ENCODE data around the gene SEC14L5. TPM values are rescaled to one million over a fixed set of nuclear protein-coding genes. Genes with fewer than 3 reads are reported as not detected.

Gene SEC14L5
- total RNA-seq, 1 donor from 2014 or later: not detected

DNA sequence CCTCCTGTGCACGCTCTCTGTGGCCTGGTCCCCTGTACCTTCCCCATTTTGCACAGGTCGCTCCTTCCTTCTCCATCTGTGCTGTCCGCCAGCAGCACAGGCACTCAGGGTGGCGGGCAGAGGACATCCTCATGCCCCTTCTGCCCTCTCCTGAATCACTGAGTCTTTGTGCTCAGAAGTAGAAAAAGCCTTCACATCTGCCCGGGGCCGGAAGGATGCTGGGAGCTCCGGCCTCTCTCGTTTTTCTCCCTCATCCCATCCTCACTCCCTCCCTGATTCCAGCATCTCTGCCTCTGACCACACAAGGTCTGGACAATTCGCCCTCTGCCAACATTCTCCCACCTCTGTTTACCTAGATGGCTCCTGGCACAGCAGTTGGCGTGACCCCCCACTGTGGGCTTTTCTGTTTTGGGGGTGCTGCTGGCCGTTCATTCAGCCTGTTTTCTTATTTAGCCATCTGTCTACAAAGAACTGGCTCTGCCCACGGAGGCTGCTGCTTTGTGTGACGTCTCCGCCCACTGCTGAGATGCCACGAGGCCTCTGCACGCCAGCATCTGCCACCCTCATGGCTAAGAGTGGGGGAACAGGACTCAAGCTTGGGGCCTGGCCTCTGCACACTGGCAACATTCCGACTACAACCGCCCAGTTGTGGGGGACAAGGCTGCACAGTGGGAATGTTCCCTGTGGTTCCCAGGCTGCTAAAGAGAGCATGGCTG lies 36.7 kb downstream of the SEC14L5 start:
- DNase-seq (ENCODE audit: low read depth): no peak
- TF ChIP-seq, protein P1, sequence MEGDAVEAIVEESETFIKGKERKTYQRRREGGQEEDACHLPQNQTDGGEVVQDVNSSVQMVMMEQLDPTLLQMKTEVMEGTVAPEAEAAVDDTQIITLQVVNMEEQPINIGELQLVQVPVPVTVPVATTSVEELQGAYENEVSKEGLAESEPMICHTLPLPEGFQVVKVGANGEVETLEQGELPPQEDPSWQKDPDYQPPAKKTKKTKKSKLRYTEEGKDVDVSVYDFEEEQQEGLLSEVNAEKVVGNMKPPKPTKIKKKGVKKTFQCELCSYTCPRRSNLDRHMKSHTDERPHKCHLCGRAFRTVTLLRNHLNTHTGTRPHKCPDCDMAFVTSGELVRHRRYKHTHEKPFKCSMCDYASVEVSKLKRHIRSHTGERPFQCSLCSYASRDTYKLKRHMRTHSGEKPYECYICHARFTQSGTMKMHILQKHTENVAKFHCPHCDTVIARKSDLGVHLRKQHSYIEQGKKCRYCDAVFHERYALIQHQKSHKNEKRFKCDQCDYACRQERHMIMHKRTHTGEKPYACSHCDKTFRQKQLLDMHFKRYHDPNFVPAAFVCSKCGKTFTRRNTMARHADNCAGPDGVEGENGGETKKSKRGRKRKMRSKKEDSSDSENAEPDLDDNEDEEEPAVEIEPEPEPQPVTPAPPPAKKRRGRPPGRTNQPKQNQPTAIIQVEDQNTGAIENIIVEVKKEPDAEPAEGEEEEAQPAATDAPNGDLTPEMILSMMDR (IDR thresholded peaks at IDR 0.05; ENCODE audit: insufficient read depth, low read length, poor library complexity, severe bottlenecking): no peak
- H3K4me3 ChIP-seq (ENCODE audit: low read depth, low read length): no peak overlapping the region

DNA sequence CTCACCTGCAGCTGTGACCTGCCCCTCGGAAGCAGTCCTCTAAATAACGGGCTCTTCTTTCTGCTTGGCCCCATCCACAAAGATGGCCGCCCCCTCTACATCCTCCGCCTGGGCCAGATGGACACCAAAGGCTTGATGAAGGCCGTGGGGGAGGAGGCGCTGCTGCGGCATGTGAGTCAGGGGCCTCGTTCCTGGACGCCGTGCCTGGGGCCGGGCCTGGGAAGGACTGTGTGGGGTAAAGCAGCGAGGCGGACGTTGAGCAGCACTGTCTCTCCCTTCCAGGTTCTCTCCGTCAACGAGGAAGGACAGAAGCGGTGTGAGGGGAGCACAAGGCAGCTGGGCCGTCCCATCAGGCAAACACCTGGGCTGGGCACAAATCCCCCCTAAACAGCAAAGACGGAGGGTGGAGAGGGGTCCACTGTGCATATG lies 42.5 kb downstream of the SEC14L5 start:
- no peak overlapping the region for H3K4me3 ChIP-seq (ENCODE audit: low read depth, low read length)
- DNase-seq (ENCODE audit: low read depth): no peak
- H3K27me3 ChIP-seq (ENCODE audit: control insufficient read depth, insufficient read depth, low read length): peaks cover 6% of the 10 kb centered on the region

More for the DNA sequence above, 36.7 kb downstream of the SEC14L5 start:
- H3K36me3 ChIP-seq (ENCODE audit: control insufficient read depth, insufficient read depth, low read length): no peaks in the 10 kb centered on the region
- H3K27me3 ChIP-seq (ENCODE audit: control insufficient read depth, insufficient read depth, low read length): no peaks in the 10 kb centered on the region

DNA sequence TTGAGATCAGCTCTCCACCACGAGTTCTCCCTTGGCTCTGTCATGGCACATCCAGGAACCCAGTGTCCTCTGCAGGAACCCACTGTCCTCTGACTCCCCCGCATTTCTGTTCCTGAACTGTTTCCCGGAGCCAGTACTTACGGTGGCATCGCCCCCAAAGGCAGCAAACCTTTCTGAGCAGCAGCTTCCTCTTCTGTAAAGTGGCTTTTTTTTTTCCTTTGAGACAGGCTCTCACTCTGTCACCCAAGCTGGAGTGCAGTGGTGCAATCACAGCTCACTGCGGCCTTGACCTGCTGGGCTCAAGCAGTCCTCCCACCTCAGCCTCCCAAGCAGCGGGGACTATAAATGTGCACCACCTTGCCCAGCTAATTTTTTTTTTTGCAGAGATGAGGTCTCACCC lies 43.4 kb downstream of the SEC14L5 start:
- TF ChIP-seq, protein P1 (IDR thresholded peaks at IDR 0.05; ENCODE audit: insufficient read depth, low read length, poor library complexity, severe bottlenecking): no peak
- Histone ChIP-seq H3K36me3 (ENCODE audit: control insufficient read depth, insufficient read depth, low read length) (no peaks in the 10 kb centered on the region), H3K27me3 (ENCODE audit: control insufficient read depth, insufficient read depth, low read length) (peaks cover 6% of the 10 kb centered on the region), H3K4me3 (ENCODE audit: low read depth, low read length) (no peak overlapping the region)
- no peak for DNase-seq (ENCODE audit: low read depth)

More for the DNA sequence above, 42.5 kb downstream of the SEC14L5 start:
- TF ChIP-seq, protein P1 (IDR thresholded peaks at IDR 0.05; ENCODE audit: insufficient read depth, low read length, poor library complexity, severe bottlenecking): no peak
- H3K36me3 ChIP-seq (ENCODE audit: control insufficient read depth, insufficient read depth, low read length): no peaks in the 10 kb centered on the region

DNA sequence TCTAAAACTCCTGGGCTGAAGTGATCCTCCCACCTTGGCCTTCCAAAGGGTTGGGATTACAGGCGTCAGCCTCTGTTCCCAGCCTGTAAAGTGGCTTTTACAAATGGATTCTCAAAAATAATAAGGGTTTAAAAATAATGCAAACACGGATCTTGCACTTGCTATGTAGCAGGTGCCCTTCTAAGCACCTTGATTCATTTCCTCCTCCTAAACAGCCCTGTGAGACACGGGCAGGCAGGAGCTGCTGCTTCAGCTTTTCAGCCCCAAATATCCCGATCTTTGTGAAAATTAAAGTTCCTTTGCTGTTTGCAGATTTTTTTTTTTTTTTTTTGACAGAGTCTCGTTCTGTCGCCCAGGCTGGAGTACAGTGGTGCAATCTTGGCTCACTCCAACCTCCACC lies 43.9 kb downstream of the SEC14L5 start:
- DNase-seq (ENCODE audit: low read depth): no peak
- H3K27me3 ChIP-seq (ENCODE audit: control insufficient read depth, insufficient read depth, low read length): peaks cover 6% of the 10 kb centered on the region
- no peak overlapping the region for H3K4me3 ChIP-seq (ENCODE audit: low read depth, low read length)
- H3K36me3 ChIP-seq (ENCODE audit: control insufficient read depth, insufficient read depth, low read length): no peaks in the 10 kb centered on the region
- TF ChIP-seq, protein P1 (IDR thresholded peaks at IDR 0.05; ENCODE audit: insufficient read depth, low read length, poor library complexity, severe bottlenecking): no peak

DNA sequence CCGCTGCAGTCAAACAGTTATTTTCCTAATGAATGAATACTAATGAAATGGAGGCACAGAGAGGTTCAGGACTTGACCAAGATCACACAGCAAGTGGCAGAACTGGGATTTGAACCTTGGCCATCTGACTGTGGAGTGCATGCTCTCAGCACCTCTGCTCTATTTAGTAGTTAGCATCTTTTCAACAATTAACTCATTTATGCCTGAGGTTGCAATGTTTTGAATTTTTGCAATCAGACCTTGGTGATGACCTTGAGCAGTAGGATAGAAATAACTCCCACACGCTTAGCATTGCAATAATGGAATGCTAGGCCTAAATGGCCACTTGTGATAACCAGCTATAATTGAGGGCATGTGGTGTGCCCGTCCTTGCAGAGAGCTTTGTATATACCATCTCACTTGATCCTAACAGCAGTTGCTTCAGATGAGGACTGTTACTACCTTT lies 44.6 kb downstream of the SEC14L5 start:
- peaks cover 6% of the 10 kb centered on the region for H3K27me3 ChIP-seq (ENCODE audit: control insufficient read depth, insufficient read depth, low read length)
- H3K36me3 ChIP-seq (ENCODE audit: control insufficient read depth, insufficient read depth, low read length): no peaks in the 10 kb centered on the region
- H3K4me3 ChIP-seq (ENCODE audit: low read depth, low read length): no peak overlapping the region
- DNase-seq (ENCODE audit: low read depth): no peak
- TF ChIP-seq, protein P1 (IDR thresholded peaks at IDR 0.05; ENCODE audit: insufficient read depth, low read length, poor library complexity, severe bottlenecking): no peak

DNA sequence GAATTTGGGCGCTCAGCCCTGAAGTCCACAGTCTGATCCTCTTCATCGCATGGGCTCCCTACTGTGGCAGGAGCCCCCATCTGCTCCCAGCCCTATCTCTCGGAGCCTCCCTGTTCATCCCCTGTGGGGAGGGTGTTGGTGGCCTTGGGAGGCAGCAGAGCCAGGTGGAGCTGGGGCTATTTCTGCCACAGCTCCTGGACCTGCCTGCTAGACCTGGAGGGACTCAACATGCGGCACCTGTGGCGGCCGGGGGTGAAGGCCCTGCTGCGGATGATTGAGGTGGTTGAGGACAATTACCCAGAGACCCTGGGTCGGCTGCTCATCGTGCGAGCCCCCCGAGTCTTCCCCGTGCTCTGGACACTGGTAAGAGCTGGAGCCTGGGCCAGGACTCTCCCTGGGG lies 45.1 kb downstream of the SEC14L5 start:
- DNase-seq (ENCODE audit: low read depth): no peak
- Histone ChIP-seq H3K4me3 (ENCODE audit: low read depth, low read length) (no peak overlapping the region), H3K36me3 (ENCODE audit: control insufficient read depth, insufficient read depth, low read length) (no peaks in the 10 kb centered on the region), H3K27me3 (ENCODE audit: control insufficient read depth, insufficient read depth, low read length) (peaks cover 6% of the 10 kb centered on the region)
- TF ChIP-seq, protein P1 (IDR thresholded peaks at IDR 0.05; ENCODE audit: insufficient read depth, low read length, poor library complexity, severe bottlenecking): no peak
